Amygdala (tissue), 56 donors: ENCODE measurements around the gene KIAA1614.

ENCODE experiments used
- DNase-seq, 56 donors: peaks; one replicate each; lab custom pipeline; 2025; lab: John Stamatoyannopoulos, UW

KIAA1614 gene

DNA sequence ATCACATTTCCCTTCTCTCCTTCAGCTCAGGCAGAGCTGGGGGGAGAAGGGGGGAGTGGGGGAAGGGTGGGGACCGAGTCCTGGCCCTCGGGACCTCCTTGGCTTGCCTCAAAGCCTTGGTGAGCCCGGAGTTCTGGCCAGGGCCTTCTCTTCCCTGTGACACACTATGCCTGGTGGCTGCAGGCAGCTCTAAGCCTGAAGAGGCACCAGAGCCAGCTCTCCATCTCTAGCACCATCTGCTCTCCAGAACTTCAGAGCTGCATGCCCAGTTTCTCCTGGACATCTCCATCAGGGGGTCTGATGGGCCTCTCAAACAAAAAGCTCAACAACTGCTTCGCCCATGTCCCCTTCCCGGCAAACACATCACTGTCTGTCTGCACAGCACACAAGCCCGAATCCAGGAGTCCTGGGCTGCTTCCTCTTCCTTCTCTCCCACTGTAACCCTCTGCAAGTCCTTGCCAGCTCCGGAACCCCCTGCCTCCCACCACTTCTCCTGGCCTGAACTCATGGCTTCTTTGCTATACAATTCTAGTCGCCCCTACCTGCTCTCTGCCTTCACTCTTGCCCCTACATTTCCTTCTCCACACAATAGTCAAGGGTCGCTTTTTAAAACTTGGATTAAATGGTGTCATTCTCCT lies 26.5 kb downstream of the KIAA1614 start:
- peak in 1 of 56 donors; percentile 13 for DNase-seq

DNA sequence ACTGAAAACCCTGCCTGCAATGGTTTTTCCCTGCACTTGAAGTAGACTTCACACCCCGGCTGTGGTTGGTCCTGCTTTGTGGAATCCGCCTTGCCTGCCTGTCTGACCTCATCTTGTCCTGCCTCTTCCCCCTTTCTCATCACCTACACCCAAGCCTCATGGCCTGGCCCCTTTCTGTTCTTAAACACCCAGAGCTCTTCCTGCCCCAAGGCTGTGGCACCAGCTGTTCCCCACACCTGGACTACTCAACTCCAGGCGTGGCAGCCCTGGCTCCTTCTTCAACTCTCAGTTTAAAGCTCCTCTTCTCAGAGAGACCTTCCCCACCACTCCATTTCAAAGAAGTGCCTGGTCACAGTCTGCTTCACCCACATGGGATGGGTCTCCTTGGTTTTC lies 27.0 kb downstream of the KIAA1614 start:
- no peak for DNase-seq

DNA sequence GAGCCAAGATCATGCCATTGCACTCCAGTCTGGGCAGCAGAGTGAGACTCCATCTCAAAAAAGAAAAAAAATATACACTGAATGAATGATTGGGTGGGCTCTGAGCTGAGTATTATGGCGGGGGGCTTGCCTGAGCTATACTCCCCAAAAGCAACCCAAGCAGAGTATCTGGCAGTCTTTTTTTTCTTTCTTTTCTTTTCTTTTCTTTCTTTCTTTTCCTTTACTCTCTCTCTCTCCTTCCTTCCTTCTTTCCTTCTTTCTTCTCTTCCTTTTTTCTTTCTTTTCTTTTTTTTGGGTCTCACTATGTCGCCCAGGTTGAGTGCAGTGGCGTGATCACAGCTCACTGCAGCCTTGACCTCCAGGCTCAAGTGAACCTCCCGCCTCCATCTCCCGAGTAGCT lies 27.7 kb downstream of the KIAA1614 start:
- DNase-seq = no peak

DNA sequence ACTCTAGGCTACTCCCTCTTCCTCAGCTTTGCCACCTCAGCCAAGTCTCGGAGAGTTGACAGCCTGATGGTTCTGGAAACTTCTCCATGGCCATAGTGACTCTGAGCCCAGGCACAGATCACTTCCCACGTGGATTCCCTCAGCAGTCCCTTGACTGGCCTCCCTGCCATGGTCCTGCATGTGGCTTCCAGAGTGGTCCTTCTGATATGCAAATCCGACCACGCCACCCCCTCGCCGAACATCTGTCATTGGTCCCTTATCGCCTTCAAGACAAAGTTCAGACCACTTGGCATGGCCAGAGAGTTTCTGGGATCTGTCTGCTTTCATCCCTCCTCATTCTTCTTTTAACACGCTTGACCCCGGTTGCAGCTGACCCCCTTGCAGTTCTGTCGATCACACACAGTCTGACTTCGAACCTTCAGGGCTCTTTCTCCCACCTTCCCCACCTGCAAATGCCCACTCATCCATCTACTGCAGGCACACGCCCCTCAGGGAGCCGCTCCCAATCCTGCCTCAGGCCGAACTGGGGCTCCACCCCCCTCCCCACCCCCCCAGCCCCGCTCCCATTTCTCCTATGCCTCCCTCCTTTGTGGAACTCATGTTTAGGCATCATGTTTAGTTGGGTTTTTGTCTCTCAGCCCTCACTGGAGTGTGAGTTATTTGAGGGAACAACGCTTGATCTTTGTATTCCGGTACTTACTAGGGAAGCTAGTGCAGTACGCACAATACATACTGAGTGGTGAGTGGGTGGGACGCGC lies 29.0 kb downstream of the KIAA1614 start:
- DNase-seq = no peak

DNA sequence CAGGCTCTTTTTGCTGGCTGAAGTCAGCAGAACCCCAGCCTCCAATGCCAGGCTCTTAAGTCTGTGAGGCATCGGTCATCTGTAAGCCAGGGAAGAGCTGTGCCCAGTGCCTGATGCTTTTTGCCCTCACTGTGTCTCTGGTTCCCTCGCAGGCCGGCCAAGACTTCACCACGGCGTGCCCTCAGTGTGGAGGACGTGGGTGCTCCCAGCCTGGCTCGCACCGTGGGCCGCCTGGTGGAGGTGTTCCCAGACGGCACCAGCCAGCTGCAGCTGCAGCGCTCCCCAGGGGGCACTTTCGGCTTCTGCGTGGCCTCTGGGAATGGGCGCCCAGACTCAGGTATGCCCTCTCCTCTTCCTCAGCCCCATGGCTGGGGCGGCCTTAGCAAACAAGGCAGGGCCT lies 32.5 kb downstream of the KIAA1614 start:
- DNase-seq = no peak

DNA sequence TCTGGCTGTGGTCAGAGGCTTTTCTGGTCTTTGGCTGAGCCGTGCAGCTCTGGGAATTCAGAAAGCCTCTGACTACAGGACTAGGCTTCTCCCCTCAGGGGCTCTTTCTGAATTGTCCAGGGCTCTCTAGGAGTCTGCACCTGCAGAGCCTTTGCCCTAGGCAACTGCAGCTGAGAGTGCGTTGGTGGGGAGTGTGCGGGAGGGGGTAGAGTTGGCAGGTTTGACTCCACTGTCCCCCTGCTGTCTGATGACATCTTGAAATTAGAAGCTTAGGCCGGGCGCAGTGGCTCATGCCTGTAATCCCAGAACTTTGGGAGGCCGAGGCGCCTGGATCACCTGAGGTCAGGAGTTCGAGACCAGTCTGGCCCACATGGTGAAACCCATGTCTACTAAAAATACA lies 32.9 kb downstream of the KIAA1614 start:
- DNase-seq = no peak

DNA sequence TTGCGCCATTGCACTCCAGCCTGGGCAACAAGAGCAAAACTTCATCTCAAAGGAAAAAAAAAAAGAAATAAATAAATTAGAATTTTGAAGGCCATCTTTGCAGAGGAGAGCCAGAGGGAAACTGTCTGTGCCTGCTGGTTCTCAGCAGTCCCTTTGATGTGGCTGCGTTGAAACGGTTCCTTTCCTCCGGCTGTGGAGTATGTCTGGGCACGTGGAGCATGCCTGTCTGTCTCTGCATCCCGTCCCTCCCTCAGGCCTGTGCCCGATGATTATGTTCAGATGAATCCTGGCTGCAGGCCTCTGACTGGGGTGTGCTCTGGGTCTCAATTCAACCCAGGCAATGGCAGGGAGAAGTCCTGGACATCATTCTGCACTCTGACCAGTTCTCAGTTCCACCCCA lies 33.4 kb downstream of the KIAA1614 start:
- no peak for DNase-seq

DNA sequence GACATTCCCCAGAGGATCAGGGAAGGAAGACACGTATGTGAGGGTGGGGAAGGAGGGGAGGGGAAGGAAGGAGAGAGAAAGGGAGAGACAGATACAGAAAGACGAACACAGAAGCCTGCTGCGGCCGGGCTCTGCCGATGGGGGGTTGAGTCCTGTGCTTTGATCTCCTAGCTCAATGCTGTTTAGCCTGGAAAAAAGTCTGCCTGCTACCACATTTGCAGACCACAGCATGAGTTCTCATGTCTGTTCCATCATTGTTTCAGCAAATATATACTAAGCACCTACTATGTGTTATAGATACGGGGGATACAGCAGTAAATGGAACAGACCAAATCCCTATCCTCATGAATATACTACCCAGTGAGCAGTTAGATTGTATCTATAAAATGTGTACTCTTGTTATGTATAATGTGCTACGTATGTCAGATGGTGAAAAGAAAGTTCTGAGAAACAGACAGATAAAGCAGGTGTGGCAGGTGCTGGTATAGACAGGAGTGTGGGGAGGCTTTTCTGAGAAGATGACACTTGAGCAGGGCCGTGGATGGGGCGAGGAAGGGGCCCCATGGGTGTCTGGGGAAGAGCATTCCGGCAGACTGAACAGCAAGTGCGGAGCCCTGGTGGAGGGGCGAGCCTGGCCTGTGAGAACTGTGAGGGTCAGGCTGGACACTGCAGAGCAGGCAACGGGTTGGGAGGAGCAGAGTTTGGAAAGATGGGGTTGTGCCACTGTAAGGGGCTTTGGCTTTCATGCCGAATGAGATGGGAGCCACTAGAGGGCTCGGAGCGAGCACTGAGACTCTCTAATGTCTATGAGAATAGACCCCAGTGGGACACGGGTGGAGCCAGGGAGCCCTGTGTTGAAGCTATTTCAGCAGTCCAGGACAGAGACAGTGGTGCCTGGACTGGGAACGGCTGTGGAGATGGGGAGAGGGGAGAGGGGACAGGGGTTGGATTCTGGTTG lies 34.1 kb downstream of the KIAA1614 start:
- no peak for DNase-seq

DNA sequence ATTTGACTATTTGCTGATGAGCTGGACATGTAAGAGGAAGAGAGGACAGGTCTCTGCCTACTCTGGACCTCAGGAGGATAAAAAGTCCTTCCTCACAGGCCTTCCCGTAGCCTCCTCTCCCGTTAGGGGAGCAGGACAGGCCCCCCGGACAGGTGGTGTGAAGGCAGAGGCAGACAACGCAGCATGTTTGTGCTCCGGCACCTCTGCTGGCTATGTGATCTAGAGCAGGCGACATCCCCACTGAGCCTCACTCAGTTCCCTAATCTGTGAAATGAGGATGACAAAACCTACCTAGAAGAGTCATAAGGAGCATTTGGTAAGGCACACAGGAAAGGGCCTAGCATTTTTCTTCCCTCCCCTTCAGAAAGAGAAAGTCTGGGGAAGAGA lies 34.8 kb downstream of the KIAA1614 start:
- no peak for DNase-seq

DNA sequence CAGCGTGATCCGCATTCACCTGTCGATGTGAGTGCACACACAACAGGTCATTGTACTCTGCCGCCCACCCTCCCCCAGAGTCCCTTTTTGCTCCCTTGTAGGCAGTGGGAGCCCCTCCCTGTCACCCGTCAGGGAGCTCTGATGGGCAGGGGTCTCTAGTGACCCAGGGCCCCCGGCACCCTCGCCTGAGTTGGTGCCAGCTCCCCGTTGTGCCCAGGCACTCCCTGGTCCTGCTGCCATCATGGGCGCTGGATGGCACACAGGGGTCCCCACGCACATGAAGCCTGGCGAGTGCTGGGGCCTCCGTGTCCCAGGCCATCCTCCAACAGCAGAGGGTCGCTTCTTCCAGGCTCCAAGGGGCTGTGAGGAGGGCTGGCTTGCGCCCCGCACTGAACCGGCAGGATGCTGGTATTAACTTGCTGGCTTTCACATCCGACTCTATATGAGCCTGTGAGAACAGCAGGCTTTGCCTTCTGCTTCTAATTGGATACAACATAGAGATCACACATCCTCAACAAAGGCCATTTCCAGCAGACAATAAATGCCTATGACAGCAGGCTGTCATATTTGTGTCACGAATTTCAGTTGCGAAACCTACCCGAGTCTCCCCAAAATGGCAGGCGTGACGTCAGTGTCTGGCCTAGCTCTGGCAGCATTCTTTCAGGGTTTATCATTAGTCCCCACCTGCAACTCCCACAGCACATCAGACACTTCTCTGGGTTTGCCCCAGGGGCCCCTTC lies 35.4 kb downstream of the KIAA1614 start:
- DNase-seq = peak in 1 of 56 donors; percentile 15

DNA sequence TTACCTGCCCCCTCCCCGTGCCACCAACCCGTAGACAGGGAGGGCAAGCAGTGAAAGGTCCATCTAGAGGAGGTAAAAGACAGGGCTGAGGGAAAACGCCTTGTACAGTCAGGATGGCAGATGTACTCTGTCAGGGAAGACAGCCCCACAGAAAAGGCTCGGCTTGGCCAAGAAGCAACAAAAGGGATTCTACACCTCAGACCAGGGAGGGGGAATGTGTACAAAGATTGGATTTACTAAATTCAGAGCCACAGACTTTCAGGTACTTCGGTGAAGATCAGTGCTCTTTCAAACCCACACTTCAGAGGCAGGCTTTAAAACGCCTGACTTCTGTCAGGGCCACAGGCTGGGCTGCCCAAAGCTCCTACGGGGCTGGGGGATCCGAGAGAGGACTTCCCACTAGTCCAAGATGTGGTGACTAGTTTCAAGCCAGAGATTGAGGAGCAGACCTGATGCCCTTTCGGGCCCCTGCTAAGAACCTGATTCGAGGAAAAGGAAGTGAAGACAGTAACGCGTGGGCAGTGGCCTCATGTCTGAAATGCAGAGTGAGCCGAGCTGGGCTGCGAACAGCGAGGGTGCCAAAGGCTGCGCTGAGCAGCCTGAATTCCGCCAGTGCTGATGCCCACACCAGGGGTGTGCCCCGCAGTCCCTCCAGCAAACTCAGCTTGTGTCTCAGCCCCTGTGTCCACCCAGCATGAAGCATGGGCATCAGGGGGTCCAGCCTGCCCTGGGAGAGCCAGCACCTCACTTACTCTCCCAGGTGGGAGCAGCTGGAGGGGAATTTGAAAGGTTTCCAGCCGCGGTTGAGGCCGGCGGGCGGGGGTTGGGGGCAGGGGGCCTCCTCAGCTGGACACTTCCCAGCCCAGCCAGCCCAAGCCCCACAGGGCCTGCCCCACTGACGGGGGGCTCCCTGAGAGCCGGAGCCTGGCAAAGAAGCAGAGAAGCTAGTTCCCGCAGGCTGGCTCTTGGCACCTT lies 36.2 kb downstream of the KIAA1614 start:
- no peak for DNase-seq

DNA sequence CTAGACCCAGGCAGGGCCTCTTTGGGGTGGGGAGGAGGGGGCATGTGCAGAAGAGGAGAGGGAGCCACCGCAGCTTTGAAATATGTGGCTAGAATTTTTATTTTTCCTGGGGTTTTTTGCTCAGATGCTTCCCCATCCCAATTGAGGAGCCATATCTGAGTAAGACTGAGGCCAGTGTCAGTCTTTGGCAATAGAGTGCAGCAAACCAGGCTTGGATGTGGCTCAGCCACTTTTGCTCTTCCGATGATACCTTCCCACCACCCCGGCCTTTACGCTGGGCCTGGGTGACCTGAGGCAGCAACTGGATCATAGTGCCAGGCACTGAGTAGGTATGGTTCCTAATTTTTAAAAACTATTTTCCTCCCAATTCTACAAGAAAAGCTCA lies 36.9 kb downstream of the KIAA1614 start:
- no peak for DNase-seq

DNA sequence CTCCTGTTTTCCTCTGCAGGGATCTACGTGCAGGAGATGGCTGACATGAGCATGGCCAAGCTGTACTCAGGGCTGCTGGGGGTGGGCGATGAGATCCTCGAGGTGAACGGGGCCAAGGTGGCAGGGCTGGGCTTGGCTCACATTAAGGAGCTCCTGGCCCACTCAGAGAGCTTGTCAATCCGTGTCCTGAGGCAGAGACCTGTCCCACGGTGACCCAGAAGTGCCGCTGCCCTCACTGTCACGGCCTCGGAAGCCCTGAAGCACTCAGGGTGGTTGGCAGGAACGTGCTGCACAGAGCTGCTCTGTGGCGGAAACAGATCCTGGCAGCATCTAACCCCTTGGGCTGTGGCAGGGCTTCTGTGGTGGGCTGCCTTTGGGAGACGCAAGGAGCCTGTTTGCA lies 37.6 kb downstream of the KIAA1614 start:
- DNase-seq = no peak

DNA sequence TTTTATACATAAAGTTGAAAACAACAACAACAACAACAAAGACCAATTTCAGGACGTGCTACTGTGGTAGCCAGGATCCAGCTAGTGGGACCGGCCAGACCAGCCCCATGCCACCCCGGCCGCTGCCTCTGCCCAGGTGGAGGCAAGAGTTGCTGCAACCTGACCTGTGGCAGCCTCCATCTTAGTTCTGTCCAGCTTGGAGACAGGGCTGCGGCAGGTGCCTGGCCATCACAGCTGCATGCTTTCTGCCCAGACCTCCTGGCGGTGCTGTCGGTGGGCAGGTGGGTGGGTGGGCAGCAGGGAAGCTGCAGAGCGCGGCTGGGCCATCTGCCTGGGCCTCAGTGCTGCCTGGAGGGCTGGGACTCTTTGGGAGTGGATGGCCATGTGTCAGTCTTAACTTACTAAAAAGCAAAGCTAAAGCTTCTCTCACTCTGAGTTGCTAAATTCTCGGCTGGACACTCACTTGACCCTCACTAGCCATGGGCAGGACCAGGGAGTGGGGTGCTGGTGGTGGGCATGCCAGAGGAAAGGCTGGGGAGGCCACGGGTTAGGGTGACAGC lies 38.6 kb downstream of the KIAA1614 start:
- DNase-seq = no peak

DNA sequence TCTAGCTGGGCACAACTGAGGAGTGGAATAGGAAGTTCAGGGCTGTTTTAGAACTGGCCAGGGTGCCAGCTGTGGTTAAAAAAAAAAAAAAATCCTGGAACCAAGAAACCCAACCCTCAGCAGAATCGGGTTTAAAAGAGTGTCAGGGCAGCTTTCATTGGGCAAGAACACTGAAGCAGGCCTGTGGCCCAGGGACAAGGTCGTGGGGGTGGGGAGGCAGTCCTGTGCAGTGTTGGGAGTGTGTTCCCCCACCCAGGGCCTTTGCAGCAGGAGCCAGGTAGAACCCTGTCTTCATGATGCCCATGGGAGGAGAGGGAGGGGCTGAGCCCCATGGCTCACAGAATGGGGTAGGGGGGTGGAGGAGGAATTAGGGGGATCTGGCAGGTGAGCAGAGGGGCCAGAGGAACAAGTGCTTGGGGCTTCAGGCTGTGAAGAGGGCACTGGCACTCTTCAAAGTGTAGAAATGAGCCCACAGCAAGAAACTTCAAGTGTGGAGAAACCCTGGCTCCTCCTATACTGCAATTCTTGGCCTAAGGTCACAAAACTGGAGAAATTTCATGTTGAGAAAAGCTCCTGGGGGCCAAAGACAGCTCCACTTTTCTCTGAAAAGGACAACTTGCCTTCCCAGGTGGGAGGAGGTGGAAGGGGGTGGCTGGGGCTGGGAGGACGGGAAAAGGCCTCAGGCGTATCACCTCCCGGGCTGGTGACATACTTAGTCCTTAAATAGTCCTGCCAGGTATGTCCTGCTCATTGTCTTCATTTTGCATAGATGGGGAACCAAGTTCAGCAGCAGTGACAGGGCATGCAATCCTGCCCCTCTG lies 39.3 kb downstream of the KIAA1614 start:
- DNase-seq = no peak

DNA sequence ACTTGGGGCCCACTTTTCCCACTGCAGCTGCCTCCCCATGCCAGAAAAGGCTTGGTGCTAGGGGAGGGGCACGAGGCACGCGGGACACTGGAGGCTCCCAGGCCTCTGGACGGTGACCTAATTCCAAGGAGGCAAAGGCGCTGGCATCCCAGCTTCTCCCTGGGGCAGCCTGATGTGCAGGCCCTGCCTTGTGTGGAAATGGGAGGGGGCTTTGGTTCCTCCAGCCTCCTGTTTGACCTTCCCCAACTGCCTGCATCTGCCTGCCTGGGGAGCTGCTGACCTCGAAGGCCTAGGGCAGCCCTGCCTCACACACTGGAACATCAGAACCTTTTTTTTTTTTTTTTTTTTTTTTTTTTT lies 39.9 kb downstream of the KIAA1614 start:
- no peak for DNase-seq

DNA sequence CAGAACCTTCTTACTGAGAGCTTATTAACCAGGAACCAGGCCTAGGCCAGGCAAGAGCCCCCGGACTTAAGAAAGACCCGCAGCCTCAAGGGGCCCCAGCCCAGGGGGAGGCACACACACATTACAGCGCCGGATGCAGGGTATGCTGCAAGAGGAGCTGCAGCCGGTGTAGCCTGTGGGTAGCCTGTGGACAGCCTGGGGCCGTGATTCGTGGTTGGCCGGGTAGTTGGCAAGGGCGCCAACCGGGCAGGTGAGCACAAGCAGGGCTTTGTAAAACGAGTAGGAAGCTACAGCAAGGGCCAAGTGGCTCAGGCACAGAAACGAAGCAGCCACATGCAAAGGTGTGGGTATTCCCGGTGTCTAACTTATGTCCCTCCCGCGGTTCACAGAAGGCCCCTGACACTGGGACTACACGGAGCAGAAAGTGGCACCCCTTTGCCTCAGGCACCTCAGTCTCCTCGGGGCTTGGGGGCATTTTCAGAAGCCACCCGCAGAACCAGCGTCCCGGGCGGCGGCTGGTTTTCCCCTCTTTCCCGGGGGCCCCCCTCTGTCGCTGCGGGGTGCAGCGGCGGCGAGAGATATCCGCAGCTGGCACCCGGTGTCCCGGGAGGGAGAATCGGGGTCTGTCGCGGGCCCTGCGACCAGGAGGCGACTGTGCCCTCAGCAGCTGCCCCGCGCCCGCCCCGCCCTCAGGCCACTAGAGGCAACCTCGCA lies 40.8 kb downstream of the KIAA1614 start:
- no peak for DNase-seq
